ENCODE measurements around the gene ZNF718.
"Not testable (repeated sequence)": the region's sequence is repeated elsewhere in the genome, so short reads cannot be mapped to it uniquely, and the experiment has no call there.

GRCh38 chr4:86559-87324 lies 37.6 kb upstream of the ZNF718 start:
- not testable (repeated sequence) for TF ChIP-seq CTCF (IDR thresholded peaks at IDR 0.05; ENCODE audit: extremely low read depth in 1 of 2, insufficient read depth in 1 of 2, low read depth in 1 of 2, low read length in 2 of 2); POLR2AphosphoS5 (IDR thresholded peaks at IDR 0.05; ENCODE audit: insufficient read depth, low read depth, low read length)

Measured in endothelial cell of umbilical vein (primary cell).